Osteoblast (primary cell): ENCODE data around the gene CPED1. TPM values are rescaled to one million over a fixed set of nuclear protein-coding genes. Genes with fewer than 3 reads are reported as not detected.

Experiments
- DNase-seq: peaks from one replicate; pipeline ENCODE4 v3.0.0; 2011; ENCODE audit warnings: low spot score, mixed read lengths; ENCODE audit not compliant: insufficient read length; ENCODE audit errors: missing footprints
- H2AFZ ChIP-seq: 2 replicates; pipeline ENCODE4 v1.6.0; 2011; ENCODE audit warnings: mild to moderate bottlenecking, low read length
- H3K27ac ChIP-seq: 2 replicates; pipeline ENCODE4 v1.5.1; 2011; ENCODE audit warnings: mild to moderate bottlenecking, low read depth, low read length, moderate library complexity
- H3K27me3 ChIP-seq: 2 replicates; pipeline ENCODE4 v1.6.0; 2012; ENCODE audit warnings: mild to moderate bottlenecking, control low read depth, inconsistent platforms, low read length, moderate library complexity; ENCODE audit not compliant: insufficient read depth
- H3K36me3 ChIP-seq: 2 replicates; pipeline ENCODE4 v1.5.1; 2011; ENCODE audit warnings: mild to moderate bottlenecking, low read length, control low read depth, moderate library complexity; ENCODE audit not compliant: insufficient read depth
- H3K4me1 ChIP-seq: 2 replicates; pipeline ENCODE4 v1.5.1; 2011; ENCODE audit warnings: mild to moderate bottlenecking, low read length, control low read depth, moderate library complexity; ENCODE audit not compliant: insufficient read depth
- H3K4me2 ChIP-seq: 2 replicates; pipeline ENCODE4 v1.6.0; 2011; ENCODE audit warnings: mild to moderate bottlenecking, low read length; ENCODE audit not compliant: insufficient read depth
- H3K4me3 ChIP-seq: fragments of 200-600 bp; sonication (generic); 3 replicates; pipeline ENCODE4 v1.5.1; 2012; ENCODE audit warnings: mild to moderate bottlenecking, low read length, inconsistent platforms; ENCODE audit not compliant: insufficient read depth
- H3K79me2 ChIP-seq: 2 replicates; pipeline ENCODE4 v1.6.0; 2012; ENCODE audit warnings: mild to moderate bottlenecking, low read length, control low read depth, inconsistent platforms; ENCODE audit not compliant: insufficient read depth
- H3K9me3 ChIP-seq: 2 replicates; pipeline ENCODE4 v1.5.1; 2011; ENCODE audit warnings: low read depth, low read length, control low read depth
- H4K20me1 ChIP-seq: 2 replicates; pipeline ENCODE4 v1.6.0; 2012; ENCODE audit warnings: mild to moderate bottlenecking, low read length, control low read depth; ENCODE audit not compliant: insufficient read depth
- total RNA-seq: library from RNA; depleted of rRNA; stranded (reverse); fragments of >200 nt; gene quantifications from 2 replicates; pipeline ENCODE4 v1.2.3, GENCODE V29; 2012
- TF ChIP-seq, protein P1 (sequence below): IDR thresholded peaks from 2 replicates; pipeline ENCODE4 v1.5.1; 2011; ENCODE audit warnings: mild to moderate bottlenecking, low read depth, low read length, moderate library complexity; ENCODE audit errors: extremely low read depth

The CPED1 gene
- total RNA-seq, 1 donor, result 30.8 TPM

- H3K4me3 ChIP-seq, result no peak overlapping the region
- H3K9me3 ChIP-seq, result no peaks in the 10 kb centered on the region
- H2AFZ ChIP-seq, result no peak overlapping the region
- no peaks in the 10 kb centered on the region for H3K4me1 ChIP-seq
- TF ChIP-seq, protein P1, sequence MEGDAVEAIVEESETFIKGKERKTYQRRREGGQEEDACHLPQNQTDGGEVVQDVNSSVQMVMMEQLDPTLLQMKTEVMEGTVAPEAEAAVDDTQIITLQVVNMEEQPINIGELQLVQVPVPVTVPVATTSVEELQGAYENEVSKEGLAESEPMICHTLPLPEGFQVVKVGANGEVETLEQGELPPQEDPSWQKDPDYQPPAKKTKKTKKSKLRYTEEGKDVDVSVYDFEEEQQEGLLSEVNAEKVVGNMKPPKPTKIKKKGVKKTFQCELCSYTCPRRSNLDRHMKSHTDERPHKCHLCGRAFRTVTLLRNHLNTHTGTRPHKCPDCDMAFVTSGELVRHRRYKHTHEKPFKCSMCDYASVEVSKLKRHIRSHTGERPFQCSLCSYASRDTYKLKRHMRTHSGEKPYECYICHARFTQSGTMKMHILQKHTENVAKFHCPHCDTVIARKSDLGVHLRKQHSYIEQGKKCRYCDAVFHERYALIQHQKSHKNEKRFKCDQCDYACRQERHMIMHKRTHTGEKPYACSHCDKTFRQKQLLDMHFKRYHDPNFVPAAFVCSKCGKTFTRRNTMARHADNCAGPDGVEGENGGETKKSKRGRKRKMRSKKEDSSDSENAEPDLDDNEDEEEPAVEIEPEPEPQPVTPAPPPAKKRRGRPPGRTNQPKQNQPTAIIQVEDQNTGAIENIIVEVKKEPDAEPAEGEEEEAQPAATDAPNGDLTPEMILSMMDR, result no peak
- no peaks in the 10 kb centered on the region for H3K36me3 ChIP-seq
- H4K20me1 ChIP-seq, result no peaks in the 10 kb centered on the region
- no peak for DNase-seq
- H3K79me2 ChIP-seq, result no peaks in the 10 kb centered on the region
- H3K4me2 ChIP-seq, result no peak overlapping the region
- H3K27me3 ChIP-seq, result no peaks in the 10 kb centered on the region
- no peak overlapping the region for H3K27ac ChIP-seq
Measured at GRCh38 chr7:121157885-121158590, 169.5 kb downstream of the CPED1 start.

DNA sequence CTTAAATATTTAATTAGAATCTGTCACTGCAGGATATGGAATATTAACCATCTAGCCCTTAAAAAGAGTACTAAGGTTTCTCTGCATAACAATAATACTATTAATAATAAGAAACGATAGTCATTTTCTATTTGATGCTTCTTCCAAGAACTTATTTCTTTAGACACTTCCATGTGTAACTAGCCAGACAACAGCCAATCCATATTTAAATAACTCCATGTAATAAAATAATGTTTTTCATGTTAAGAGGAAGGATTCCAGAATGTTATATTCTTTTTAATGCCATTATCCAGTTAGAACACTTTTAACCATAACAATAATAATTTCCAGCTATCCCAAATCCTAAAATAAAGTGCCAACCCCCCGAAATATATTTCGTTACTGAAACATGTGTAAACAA, 170.2 kb downstream of the CPED1 start:
- no peak overlapping the region for H3K4me3 ChIP-seq
- no peaks in the 10 kb centered on the region for H3K4me1 ChIP-seq
- H3K27ac ChIP-seq, result no peak overlapping the region
- no peaks in the 10 kb centered on the region for H3K9me3 ChIP-seq
- H3K27me3 ChIP-seq, result no peaks in the 10 kb centered on the region
- H3K36me3 ChIP-seq, result no peaks in the 10 kb centered on the region
- H4K20me1 ChIP-seq, result no peaks in the 10 kb centered on the region
- H2AFZ ChIP-seq, result no peak overlapping the region
- no peak for DNase-seq
- TF ChIP-seq, protein P1, result no peak
- no peak overlapping the region for H3K4me2 ChIP-seq
- H3K79me2 ChIP-seq, result no peaks in the 10 kb centered on the region

GRCh38 chr7:121159553-121159952, 171.0 kb downstream of the CPED1 start:
- Histone ChIP-seq H4K20me1 (no peaks in the 10 kb centered on the region), H2AFZ (no peak overlapping the region), H3K4me1 (peaks cover 2% of the 10 kb centered on the region), H3K4me3 (no peak overlapping the region), H3K36me3 (no peaks in the 10 kb centered on the region), H3K27me3 (no peaks in the 10 kb centered on the region), H3K79me2 (no peaks in the 10 kb centered on the region), H3K27ac (no peak overlapping the region), H3K9me3 (no peaks in the 10 kb centered on the region), H3K4me2 (no peak overlapping the region)
- TF ChIP-seq, protein P1, result no peak
- DNase-seq, result no peak

DNA sequence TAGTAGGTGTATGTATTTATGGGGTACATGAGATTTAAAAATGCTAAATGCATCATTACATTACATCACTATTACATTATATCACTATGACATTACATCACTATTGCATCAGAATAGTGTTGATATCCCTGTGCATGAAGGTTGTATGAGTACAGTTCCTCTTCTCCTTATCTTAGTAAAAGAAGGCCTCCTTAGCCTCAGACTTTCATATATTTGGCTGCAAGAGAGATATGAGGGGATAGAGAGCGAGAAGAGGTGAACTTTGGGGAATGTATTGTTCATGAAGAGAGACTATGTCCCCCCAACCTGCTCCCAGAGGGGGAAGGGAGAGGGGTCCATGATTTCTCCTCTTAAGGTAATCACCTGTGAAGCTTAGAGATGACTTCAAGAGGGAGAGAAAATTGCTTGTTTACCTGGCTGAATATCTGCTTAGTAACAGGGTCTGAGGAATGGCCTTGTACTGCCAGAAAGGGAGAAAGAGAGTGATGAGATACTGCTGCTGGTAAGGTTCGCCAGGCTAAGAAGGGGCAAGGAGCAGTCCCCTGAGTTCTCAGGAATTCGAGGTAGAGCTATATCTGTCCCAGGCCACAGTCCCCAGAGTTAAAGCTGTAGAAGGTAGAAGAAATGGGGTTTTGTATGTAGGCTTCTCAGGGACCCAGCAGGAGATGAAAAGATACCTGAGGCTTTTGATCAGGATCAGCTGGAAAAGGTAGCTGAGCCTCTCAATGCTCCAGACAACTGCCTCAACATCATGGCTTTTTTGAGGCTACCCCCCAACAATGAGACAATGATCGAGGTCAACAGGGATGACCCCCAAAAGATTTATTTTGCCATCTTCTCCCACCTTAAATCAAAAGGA, 171.9 kb downstream of the CPED1 start:
- DNase-seq, result no peak
- H2AFZ ChIP-seq, result no peak overlapping the region
- H3K4me1 ChIP-seq, result peaks cover 2% of the 10 kb centered on the region
- H3K4me2 ChIP-seq, result no peak overlapping the region
- no peaks in the 10 kb centered on the region for H3K27me3 ChIP-seq
- no peak overlapping the region for H3K27ac ChIP-seq
- H4K20me1 ChIP-seq, result no peaks in the 10 kb centered on the region
- TF ChIP-seq, protein P1, result no peak
- no peaks in the 10 kb centered on the region for H3K36me3 ChIP-seq
- H3K4me3 ChIP-seq, result no peak overlapping the region
- no peaks in the 10 kb centered on the region for H3K79me2 ChIP-seq
- H3K9me3 ChIP-seq, result no peaks in the 10 kb centered on the region
